K562 (cell line): ENCODE measurements around the gene MC2R. TPM values are rescaled to one million over a fixed set of nuclear protein-coding genes. Genes with fewer than 3 reads are reported as not detected.

Source experiments
- BRF1 ChIP-seq: IDR thresholded peaks from 3 replicates; pipeline ENCODE4 v1.6.1; 2011; ENCODE audit warnings: borderline replicate concordance, mild to moderate bottlenecking; ENCODE audit not compliant: insufficient read length; ENCODE audit errors: extremely low read depth
- CHD4 ChIP-seq: fragments of 200-600 bp; sonication (generic); IDR thresholded peaks from 3 replicates; pipeline ENCODE4 v1.6.1; 2012; ENCODE audit warnings: low read depth, mild to moderate bottlenecking, mixed read lengths, low read length, inconsistent platforms; ENCODE audit not compliant: insufficient read depth, insufficient replicate concordance, poor library complexity, severe bottlenecking
- CUX1 ChIP-seq: fragments of 200-800 bp; sonication (Bioruptor generic); IDR thresholded peaks from 2 replicates; pipeline ENCODE4 v1.6.1; 2016; ENCODE audit warnings: missing genetic modification characterization, missing compliant biosample characterization
- DIDO1 ChIP-seq: fragments of 450-650 bp; IDR thresholded peaks from 2 replicates; pipeline ENCODE4 v1.6.1; 2016; ENCODE audit warnings: low read depth, missing biosample characterization, missing genetic modification characterization
- HNRNPK ChIP-seq: fragments of 200-400 bp; formaldehyde crosslinking; IDR thresholded peaks from one replicate; pipeline ENCODE4 v1.6.1; 2018; ENCODE audit warnings: mild to moderate bottlenecking, low read depth, low read length; ENCODE audit not compliant: poor library complexity, severe bottlenecking
- KLF1 ChIP-seq: fragments of 450-650 bp; IDR thresholded peaks from 2 replicates; pipeline ENCODE4 v1.6.1; 2016; ENCODE audit warnings: missing genetic modification characterization, missing compliant biosample characterization
- PCBP2 ChIP-seq: fragments of 200-400 bp; formaldehyde crosslinking; IDR thresholded peaks from 2 replicates; pipeline ENCODE4 v1.6.1; 2018; ENCODE audit warnings: low read length, low read depth, mild to moderate bottlenecking, moderate library complexity; ENCODE audit not compliant: poor library complexity, severe bottlenecking
- PHF8 ChIP-seq: fragments of 200-600 bp; sonication (generic); IDR thresholded peaks from 2 replicates; pipeline ENCODE4 v1.6.1; 2012; ENCODE audit warnings: mixed run types, mild to moderate bottlenecking, inconsistent platforms, low read length, moderate library complexity, borderline replicate concordance
- PTTG1 ChIP-seq: fragments of 450-650 bp; IDR thresholded peaks from 2 replicates; pipeline ENCODE4 v1.6.1; 2016; ENCODE audit warnings: low read depth, mild to moderate bottlenecking, missing genetic modification characterization, missing compliant biosample characterization
- SMARCA5 ChIP-seq: fragments of 450-650 bp; IDR thresholded peaks from 2 replicates; pipeline ENCODE4 v1.6.1; 2016
- ZNF253 ChIP-seq: fragments of 250-450 bp; sonication (Bioruptor Pico); conservative IDR thresholded peaks from 2 replicates; pipeline ENCODE4 v1.6.1; 2021; ENCODE audit warnings: mild to moderate bottlenecking
- ZNF395 ChIP-seq: fragments of 200-800 bp; sonication (Bioruptor generic); IDR thresholded peaks from 2 replicates; pipeline ENCODE4 v1.6.1; 2017; ENCODE audit warnings: missing genetic modification characterization, missing compliant biosample characterization
- polyA plus RNA-seq, 8 experiments: library from polyadenylated mRNA; depleted of rRNA in 4 of 8; stranded (reverse) in 5 of 8; unstranded in 3 of 8; fragments of >200 nt; fragmentation: Nextera tagmentation in 2 of 8; fragmentation: Illumina TruSeq in 1 of 8; extraction: Ambion mirVana in 2 of 8; extraction: Trizol in 1 of 8; gene quantifications; 2 replicates each; pipeline versions ENCODE4 v1.2.1 to v1.2.3, GENCODE V29; 2011 to 2014; ENCODE audit warnings: inconsistent platforms in 1 of 8, missing spikeins in 1 of 8
- total RNA-seq, 7 experiments: library from RNA; depleted of rRNA in 6 of 7; stranded (reverse); fragments of >200 nt in 6 of 7; fragmentation: Illumina TruSeq in 2 of 7; extraction: Trizol in 2 of 7; gene quantifications; 2 replicates each; pipeline versions ENCODE4 v1.2.1 to v1.2.3, GENCODE V29; 2011 to 2021; ENCODE audit warnings: low replicate concordance in 1 of 7
- TF ChIP-seq, protein P1 (sequence below), 2 experiments: fragments of 450-650 bp; IDR thresholded peaks; 2 replicates each; pipeline ENCODE4 v1.6.1; 2018; ENCODE audit warnings: mild to moderate bottlenecking in 2 of 2, low read depth in 1 of 2; ENCODE audit not compliant: partially characterized antibody in 2 of 2

The MC2R gene
- total and polyA plus RNA-seq, 9 of the 15 experiments (the other 6 are each of a cell fraction or from before 2014, with no cell fraction given) = not detected

DNA sequence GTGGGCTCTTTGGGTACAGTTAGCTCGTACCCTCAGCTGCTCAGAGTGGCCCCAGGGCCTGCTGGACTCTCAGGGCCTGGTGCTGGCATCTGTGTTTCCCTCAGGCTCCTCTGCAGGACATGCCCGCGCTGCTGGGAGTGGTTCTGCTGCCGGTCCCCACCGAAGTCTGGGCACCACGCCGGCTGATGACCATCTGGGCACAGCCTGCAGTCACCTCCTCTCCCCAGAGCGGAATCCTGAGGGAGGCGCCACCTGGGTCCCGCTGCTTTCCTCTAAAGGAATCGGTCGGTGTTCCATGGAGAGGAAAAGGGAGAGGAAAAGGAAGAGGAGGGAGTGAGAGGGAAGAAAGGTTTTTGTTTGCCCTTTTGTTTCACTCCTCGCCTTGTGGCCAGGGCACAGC, 43.6 kb downstream of the MC2R start (continued):
- TF ChIP-seq CUX1 (CRISPR knock-in tag) (no peak), DIDO1 (tag) (no peak), ZNF395 (CRISPR knock-in tag) (no peak), PTTG1 (tag) (no peak), PHF8 (no peak), CHD4 (no peak), BRF1 (no peak), SMARCA5 (no peak), KLF1 (tag) (no peak), HNRNPK (no peak), ZNF253 (no peak), PCBP2 (no peak)
- TF ChIP-seq, protein P1, sequence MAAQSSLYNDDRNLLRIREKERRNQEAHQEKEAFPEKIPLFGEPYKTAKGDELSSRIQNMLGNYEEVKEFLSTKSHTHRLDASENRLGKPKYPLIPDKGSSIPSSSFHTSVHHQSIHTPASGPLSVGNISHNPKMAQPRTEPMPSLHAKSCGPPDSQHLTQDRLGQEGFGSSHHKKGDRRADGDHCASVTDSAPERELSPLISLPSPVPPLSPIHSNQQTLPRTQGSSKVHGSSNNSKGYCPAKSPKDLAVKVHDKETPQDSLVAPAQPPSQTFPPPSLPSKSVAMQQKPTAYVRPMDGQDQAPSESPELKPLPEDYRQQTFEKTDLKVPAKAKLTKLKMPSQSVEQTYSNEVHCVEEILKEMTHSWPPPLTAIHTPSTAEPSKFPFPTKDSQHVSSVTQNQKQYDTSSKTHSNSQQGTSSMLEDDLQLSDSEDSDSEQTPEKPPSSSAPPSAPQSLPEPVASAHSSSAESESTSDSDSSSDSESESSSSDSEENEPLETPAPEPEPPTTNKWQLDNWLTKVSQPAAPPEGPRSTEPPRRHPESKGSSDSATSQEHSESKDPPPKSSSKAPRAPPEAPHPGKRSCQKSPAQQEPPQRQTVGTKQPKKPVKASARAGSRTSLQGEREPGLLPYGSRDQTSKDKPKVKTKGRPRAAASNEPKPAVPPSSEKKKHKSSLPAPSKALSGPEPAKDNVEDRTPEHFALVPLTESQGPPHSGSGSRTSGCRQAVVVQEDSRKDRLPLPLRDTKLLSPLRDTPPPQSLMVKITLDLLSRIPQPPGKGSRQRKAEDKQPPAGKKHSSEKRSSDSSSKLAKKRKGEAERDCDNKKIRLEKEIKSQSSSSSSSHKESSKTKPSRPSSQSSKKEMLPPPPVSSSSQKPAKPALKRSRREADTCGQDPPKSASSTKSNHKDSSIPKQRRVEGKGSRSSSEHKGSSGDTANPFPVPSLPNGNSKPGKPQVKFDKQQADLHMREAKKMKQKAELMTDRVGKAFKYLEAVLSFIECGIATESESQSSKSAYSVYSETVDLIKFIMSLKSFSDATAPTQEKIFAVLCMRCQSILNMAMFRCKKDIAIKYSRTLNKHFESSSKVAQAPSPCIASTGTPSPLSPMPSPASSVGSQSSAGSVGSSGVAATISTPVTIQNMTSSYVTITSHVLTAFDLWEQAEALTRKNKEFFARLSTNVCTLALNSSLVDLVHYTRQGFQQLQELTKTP (IDR thresholded peaks at IDR 0.05; ENCODE audit: low read depth in 1 of 2, partially characterized antibody in 2 of 2) = no peak
- TF ChIP-seq, all 486 proteins: peak for 0
